ENCODE results near the gene GTSE1. TPM values are rescaled to one million over a fixed set of nuclear protein-coding genes. Genes with fewer than 3 reads are reported as not detected.
A peak's percentile ranks its signal among the peaks of the same experiment; 100 is the strongest.

GTSE1 gene
- total and polyA plus RNA-seq, 10 donors, result 1.3 to 5.2 (median 3.0) TPM

DNA sequence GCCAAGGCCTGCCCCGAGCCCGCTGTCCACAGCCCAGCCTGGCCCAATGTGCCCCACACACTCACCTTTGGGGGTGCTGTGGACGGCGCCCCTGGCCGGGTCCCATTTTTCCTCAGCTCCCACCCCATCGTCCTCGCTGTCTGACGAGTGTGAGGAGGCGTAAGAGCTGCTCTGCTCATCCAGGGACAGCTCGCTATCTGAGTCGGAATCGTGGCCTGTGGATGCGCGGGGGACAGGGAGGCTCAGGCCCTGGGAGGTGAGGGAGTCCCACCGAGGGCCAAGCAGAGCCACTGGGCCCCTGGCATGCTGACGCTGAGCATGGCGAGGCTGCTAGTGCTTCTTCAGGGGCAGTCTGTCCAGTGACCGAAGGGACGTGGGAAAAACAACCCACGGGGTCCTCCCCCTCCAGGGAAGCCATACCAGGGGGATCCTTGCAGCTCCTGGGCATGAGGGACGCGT is 68.5 kb downstream of the GTSE1 start:
- WGBS, 5 donors, result 88 to 95% (median 91%) methylated on average over 14 to 22 of the region's 22 CpGs
- intact Hi-C loops (cut with DNase I; ENCODE audit: low total_unique reads), result loop anchor here (5.0 kb wide), 1 partner anchor 177 kb away; no protein-coding TSS in a partner anchor

DNA sequence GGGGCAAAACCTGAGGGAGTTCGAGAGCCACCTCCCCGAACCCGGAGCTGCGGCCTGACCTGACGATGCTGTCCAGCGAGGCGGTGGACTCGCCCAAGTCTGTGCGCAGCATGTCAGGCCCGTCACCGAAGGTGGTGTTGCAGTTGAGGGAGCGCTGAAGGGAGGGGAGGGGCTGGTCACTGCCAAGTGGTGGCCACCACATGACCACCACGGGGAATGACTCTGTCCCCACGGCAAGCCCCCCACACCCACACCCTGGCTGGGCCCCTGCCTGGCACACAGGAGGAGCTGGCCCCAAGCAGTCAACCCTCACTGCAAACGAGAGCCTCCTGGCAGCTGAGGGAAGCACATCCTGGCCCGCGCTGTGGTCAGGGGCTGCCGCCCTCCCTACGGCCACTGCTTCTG is 69.7 kb downstream of the GTSE1 start:
- intact Hi-C loops (cut with DNase I; ENCODE audit: low total_unique reads), result loop anchor here (5.0 kb wide), 1 partner anchor 176 kb away; no protein-coding TSS in a partner anchor

More for the DNA sequence above, 68.5 kb downstream of the GTSE1 start:
- Histone ChIP-seq H3K9me3 (no peaks in the 10 kb centered on the region), H3K4me1 (peaks cover 0 to 16% (median 8%) of the 10 kb centered on the region in 6 donors), H3K36me3 (peaks cover 0 to 30% (median 0%) of the 10 kb centered on the region in 6 donors), H3K27ac (no peak overlapping the region), H3K4me3 (no peak overlapping the region), H3K27me3 (replicated peaks in 1 of 7) (peaks cover 0 to 41% (median 12%) of the 10 kb centered on the region in 7 donors)
- TF ChIP-seq POLR2A (IDR thresholded peaks at IDR 0.05), result no peak
- TF ChIP-seq POLR2AphosphoS5 (IDR thresholded peaks at IDR 0.05), result no peak
- TF ChIP-seq, protein P1, sequence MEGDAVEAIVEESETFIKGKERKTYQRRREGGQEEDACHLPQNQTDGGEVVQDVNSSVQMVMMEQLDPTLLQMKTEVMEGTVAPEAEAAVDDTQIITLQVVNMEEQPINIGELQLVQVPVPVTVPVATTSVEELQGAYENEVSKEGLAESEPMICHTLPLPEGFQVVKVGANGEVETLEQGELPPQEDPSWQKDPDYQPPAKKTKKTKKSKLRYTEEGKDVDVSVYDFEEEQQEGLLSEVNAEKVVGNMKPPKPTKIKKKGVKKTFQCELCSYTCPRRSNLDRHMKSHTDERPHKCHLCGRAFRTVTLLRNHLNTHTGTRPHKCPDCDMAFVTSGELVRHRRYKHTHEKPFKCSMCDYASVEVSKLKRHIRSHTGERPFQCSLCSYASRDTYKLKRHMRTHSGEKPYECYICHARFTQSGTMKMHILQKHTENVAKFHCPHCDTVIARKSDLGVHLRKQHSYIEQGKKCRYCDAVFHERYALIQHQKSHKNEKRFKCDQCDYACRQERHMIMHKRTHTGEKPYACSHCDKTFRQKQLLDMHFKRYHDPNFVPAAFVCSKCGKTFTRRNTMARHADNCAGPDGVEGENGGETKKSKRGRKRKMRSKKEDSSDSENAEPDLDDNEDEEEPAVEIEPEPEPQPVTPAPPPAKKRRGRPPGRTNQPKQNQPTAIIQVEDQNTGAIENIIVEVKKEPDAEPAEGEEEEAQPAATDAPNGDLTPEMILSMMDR (IDR thresholded peaks at IDR 0.05 in 8 of 11, conservative IDR thresholded peaks at IDR 0.05 in 3 of 11), result no peak
- DNase-seq, result peak; percentile 72

DNA sequence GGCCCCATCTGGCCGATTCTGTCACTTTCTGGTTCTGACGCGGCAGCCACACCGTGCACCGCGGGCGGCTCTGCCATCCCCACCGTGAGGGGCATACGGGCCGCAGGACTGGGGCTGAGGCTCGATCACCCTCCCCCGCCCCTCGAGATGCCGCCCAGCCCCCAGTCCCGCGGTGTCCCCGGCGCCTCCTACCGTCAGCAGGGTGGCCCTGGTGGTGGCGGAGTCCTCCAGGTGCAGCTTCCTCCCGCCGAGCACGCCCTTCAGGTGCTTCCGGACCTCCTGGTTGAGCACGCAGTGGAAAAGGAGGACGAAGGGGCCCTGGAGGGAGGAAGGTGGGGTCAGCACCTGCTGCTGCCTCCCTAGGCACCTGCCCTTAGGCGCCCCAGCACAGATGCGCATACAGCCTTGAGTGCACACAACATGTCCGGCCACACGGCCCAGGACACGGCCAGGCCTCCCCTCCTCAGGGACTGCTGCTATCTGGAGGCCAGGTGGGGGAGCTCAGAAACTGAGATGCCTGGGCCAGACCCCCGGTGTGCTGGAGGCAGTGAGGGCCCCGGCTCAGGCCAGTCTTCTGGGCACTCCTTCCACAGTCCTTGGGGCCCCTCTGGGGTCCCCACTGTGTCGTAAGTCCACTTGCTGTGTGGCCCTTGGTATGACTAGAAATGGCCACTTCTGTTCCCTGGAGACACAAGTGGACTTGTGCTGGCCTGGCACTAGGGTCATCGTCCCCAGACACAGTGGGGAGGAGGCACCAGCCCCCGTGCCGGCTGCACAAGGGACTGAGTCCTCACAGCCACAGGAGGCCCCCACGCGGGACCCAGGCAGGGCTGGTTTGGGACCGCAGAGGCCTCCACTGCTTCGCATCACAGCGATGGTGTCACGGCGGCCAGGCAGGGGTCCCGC is 70.4 kb downstream of the GTSE1 start:
- H3K27me3 ChIP-seq (replicated peaks in 1 of 7), result peaks cover 0 to 41% (median 12%) of the 10 kb centered on the region in 7 donors
- intact Hi-C loops (cut with DNase I; ENCODE audit: low total_unique reads), result loop anchor here (5.0 kb wide), 1 partner anchor 175 kb away; no protein-coding TSS in a partner anchor
- DNase-seq, result peak; percentile 80
- TF ChIP-seq, protein P1 (IDR thresholded peaks at IDR 0.05 in 8 of 11, conservative IDR thresholded peaks at IDR 0.05 in 3 of 11), result no peak
- peak in 2 of 3 donors; percentile 70 to 76 for TF ChIP-seq POLR2AphosphoS5 (IDR thresholded peaks at IDR 0.05)
- no peak for TF ChIP-seq POLR2A (IDR thresholded peaks at IDR 0.05)
- H3K4me1 ChIP-seq, result peaks cover 0 to 23% (median 8%) of the 10 kb centered on the region in 6 donors
- H3K36me3 ChIP-seq, result peaks cover 0 to 30% (median 0%) of the 10 kb centered on the region in 6 donors
- H3K27ac ChIP-seq, result peak overlapping the region in 1 of 8 donors; percentile 47
- 51 to 74% (median 59%) methylated on average over 36 to 45 of the region's 45 CpGs for WGBS, 5 donors
- H3K4me3 ChIP-seq, result peak overlapping the region in 2 of 8 donors; percentile 20 to 52
- no peaks in the 10 kb centered on the region for H3K9me3 ChIP-seq

More for the DNA sequence above, 69.7 kb downstream of the GTSE1 start:
- peak; percentile 72 for DNase-seq
- H3K27ac ChIP-seq, result peak overlapping the region in 1 of 8 donors; percentile 47
- H3K9me3 ChIP-seq, result no peaks in the 10 kb centered on the region
- TF ChIP-seq POLR2AphosphoS5 (IDR thresholded peaks at IDR 0.05) (no peak), POLR2A (IDR thresholded peaks at IDR 0.05) (no peak)
- TF ChIP-seq, protein P1 (IDR thresholded peaks at IDR 0.05 in 8 of 11, conservative IDR thresholded peaks at IDR 0.05 in 3 of 11), result no peak
- H3K27me3 ChIP-seq (replicated peaks in 1 of 7), result peaks cover 0 to 41% (median 12%) of the 10 kb centered on the region in 7 donors
- 75 to 93% (median 88%) methylated on average over 11 to 19 of the region's 19 CpGs for WGBS, 5 donors
- peak overlapping the region in 1 of 8 donors; percentile 52 for H3K4me3 ChIP-seq
- H3K36me3 ChIP-seq, result peaks cover 0 to 30% (median 0%) of the 10 kb centered on the region in 6 donors
- H3K4me1 ChIP-seq, result peaks cover 0 to 22% (median 8%) of the 10 kb centered on the region in 6 donors
